Left ventricle myocardium inferior (tissue), 1 donor: ENCODE results near the gene RALGPS1. TPM values are rescaled to one million over a fixed set of nuclear protein-coding genes. Genes with fewer than 3 reads are reported as not detected.

Source experiments
- DNase-seq: peaks from one replicate; pipeline ENCODE4 v3.0.0-alpha.2; 2020
- H3K27ac ChIP-seq: fragments of 200-600 bp; replicated peaks from 2 replicates; pipeline ENCODE4 v1.8.0; 2021
- H3K27me3 ChIP-seq: fragments of 200-600 bp; 2 replicates; pipeline ENCODE4 v1.8.0; 2021; ENCODE audit warnings: low read depth
- H3K36me3 ChIP-seq: fragments of 200-600 bp; 2 replicates; pipeline ENCODE4 v1.8.0; 2021
- H3K4me1 ChIP-seq: fragments of 200-600 bp; 2 replicates; pipeline ENCODE4 v1.8.0; 2021
- H3K4me3 ChIP-seq: fragments of 200-600 bp; 2 replicates; pipeline ENCODE4 v1.8.0; 2021; ENCODE audit warnings: mild to moderate bottlenecking, moderate library complexity
- H3K9me3 ChIP-seq: fragments of 200-600 bp; replicated peaks from 2 replicates; pipeline ENCODE4 v1.8.0; 2021
- CTCF ChIP-seq: fragments of 200-600 bp; IDR thresholded peaks from 2 replicates; pipeline ENCODE4 v1.8.0; 2021; ENCODE audit warnings: antibody characterized with exemption, mild to moderate bottlenecking, borderline replicate concordance
- intact Hi-C: fragments of 100-400 bp; cut with micrococcal nuclease; formaldehyde crosslinking; loops from one replicate; pipeline ENCODE4 v1.11.0; 2022
- total RNA-seq: library from RNA; stranded (reverse); fragmentation: NEBNext Ultra II Directional; extraction: Animal tissue kit (Norgen Biotek cat#: 25700); gene quantifications from one replicate; pipeline ENCODE4 v1.2.1, GENCODE V29; 2021
- donor health status: DM: no; HTN: yes; CAD: no; lungs with severe emphysema.

Gene RALGPS1
- total RNA-seq, 1 donor from 2014 or later = 18.9 TPM

GRCh38 chr9:127155314-127155960 is 240.9 kb downstream of the RALGPS1 start:
- DNase-seq = no peak
- Histone ChIP-seq H3K36me3 (no peaks in the 10 kb centered on the region), H3K9me3 (no peaks in the 10 kb centered on the region), H3K4me3 (no peak overlapping the region), H3K4me1 (peaks cover 29% of the 10 kb centered on the region), H3K27me3 (no peaks in the 10 kb centered on the region), H3K27ac (peak overlapping the region; percentile 51)
- intact Hi-C loops = no loop called here
- no peak for TF ChIP-seq CTCF

GRCh38 chr9:127158786-127159324 is 244.3 kb downstream of the RALGPS1 start:
- intact Hi-C loops = no loop called here
- Histone ChIP-seq H3K27ac (no peak overlapping the region), H3K4me1 (peaks cover 47% of the 10 kb centered on the region)

GRCh38 chr9:127159325-127159801 is 244.8 kb downstream of the RALGPS1 start:
- intact Hi-C loops = no loop called here
- H3K4me1 ChIP-seq = peaks cover 47% of the 10 kb centered on the region

More at GRCh38 chr9:127158786-127159324, 244.3 kb downstream of the RALGPS1 start:
- H3K27me3 ChIP-seq = no peaks in the 10 kb centered on the region
- H3K4me3 ChIP-seq = no peak overlapping the region
- no peak for TF ChIP-seq CTCF
- no peaks in the 10 kb centered on the region for H3K36me3 ChIP-seq
- no peaks in the 10 kb centered on the region for H3K9me3 ChIP-seq
- no peak for DNase-seq

GRCh38 chr9:127159949-127160610 is 245.5 kb downstream of the RALGPS1 start:
- intact Hi-C loops = no loop called here
- Histone ChIP-seq H3K36me3 (no peaks in the 10 kb centered on the region), H3K27ac (no peak overlapping the region), H3K4me1 (peaks cover 48% of the 10 kb centered on the region), H3K9me3 (no peaks in the 10 kb centered on the region), H3K27me3 (no peaks in the 10 kb centered on the region), H3K4me3 (no peak overlapping the region)
- TF ChIP-seq CTCF = no peak
- no peak for DNase-seq

More at GRCh38 chr9:127159325-127159801, 244.8 kb downstream of the RALGPS1 start:
- no peak overlapping the region for H3K27ac ChIP-seq
- H3K36me3 ChIP-seq = no peaks in the 10 kb centered on the region
- H3K9me3 ChIP-seq = no peaks in the 10 kb centered on the region
- TF ChIP-seq CTCF = peak; percentile 35
- H3K27me3 ChIP-seq = no peaks in the 10 kb centered on the region
- DNase-seq = no peak
- no peak overlapping the region for H3K4me3 ChIP-seq

- Histone ChIP-seq H3K36me3 (no peaks in the 10 kb centered on the region), H3K4me3 (no peak overlapping the region), H3K27ac (no peak overlapping the region), H3K9me3 (no peaks in the 10 kb centered on the region), H3K27me3 (no peaks in the 10 kb centered on the region), H3K4me1 (peaks cover 43% of the 10 kb centered on the region)
- no peak for TF ChIP-seq CTCF
- DNase-seq = no peak
- intact Hi-C loops = no loop called here
Observed at GRCh38 chr9:127161081-127161624, 246.6 kb downstream of the RALGPS1 start.
